Mucosa of rectum (tissue), 2 donors: Measurements from ENCODE around the gene SLC7A8.

ENCODE experiments used
- H3K27ac ChIP-seq, 2 donors: one replicate each; pipeline ENCODE4 v1.7.0; 2013; ENCODE audit warnings: inconsistent platforms in 2 of 2, low read depth in 2 of 2, low read length in 2 of 2
- H3K27me3 ChIP-seq, 2 donors: one replicate each; pipeline ENCODE4 v1.7.0; 2013; ENCODE audit warnings: low read length in 2 of 2; ENCODE audit not compliant: control insufficient read depth in 2 of 2, insufficient read depth in 2 of 2
- H3K36me3 ChIP-seq, 2 donors: one replicate each; pipeline ENCODE4 v1.7.0; 2013; ENCODE audit warnings: low read length in 2 of 2; ENCODE audit not compliant: control insufficient read depth in 2 of 2, insufficient read depth in 2 of 2
- H3K4me1 ChIP-seq, 2 donors: one replicate each; pipeline ENCODE4 v1.7.0; 2013; ENCODE audit warnings: low read length in 2 of 2, mild to moderate bottlenecking in 1 of 2; ENCODE audit not compliant: control insufficient read depth in 2 of 2, insufficient read depth in 2 of 2
- H3K4me3 ChIP-seq, 2 donors: one replicate each; pipeline ENCODE4 v1.7.0; 2013; ENCODE audit warnings: low read length in 2 of 2
- H3K9ac ChIP-seq, 2 donors: one replicate each; pipeline ENCODE4 v1.7.0; 2013; ENCODE audit warnings: low read length in 2 of 2, low read depth in 1 of 2, mild to moderate bottlenecking in 1 of 2
- H3K9me3 ChIP-seq, 2 donors: one replicate each; pipeline ENCODE4 v1.7.0; 2013; ENCODE audit warnings: low read length in 2 of 2; ENCODE audit not compliant: control insufficient read depth in 2 of 2
- donor health status: healthy.
- donor health status: Normal muscosa, but diverticular disease.

Gene SLC7A8

DNA sequence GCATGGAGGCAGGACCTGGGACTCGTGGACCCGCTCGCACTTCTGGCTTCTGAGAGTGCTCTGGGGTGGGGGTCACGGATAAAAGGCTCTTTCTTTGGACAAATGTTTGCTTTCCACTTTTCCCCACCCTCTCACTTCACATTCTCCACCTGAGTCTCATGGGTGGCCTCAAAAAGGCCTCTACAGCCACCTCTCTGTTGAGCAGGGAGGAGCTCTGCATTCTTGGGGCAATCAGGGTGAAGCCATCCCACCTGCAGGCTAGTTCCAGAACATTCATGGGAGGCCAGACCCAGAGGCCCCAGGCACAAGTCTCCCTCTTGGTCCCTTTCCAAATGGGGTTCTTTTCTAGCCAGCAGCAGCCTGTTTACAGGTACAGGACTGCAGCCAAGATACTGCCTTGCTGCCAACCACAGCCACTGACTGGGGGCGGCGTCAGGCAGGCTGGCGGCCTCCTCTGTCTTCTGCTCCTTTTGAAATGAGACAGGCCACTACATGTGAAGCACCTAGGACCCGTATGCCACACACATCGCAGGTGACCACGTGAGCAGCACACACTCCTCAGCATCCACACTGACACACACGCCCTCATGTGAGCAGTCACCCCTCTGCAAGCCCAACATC lies 46.2 kb downstream of the SLC7A8 start:
- Histone ChIP-seq H3K9me3 (no peaks in the 10 kb centered on the region), H3K27ac (no peak overlapping the region), H3K4me1 (no peaks in the 10 kb centered on the region), H3K27me3 (no peaks in the 10 kb centered on the region), H3K9ac (no peak overlapping the region), H3K4me3 (no peak overlapping the region), H3K36me3 (peaks cover 0 to 14% of the 10 kb centered on the region in 2 donors)

DNA sequence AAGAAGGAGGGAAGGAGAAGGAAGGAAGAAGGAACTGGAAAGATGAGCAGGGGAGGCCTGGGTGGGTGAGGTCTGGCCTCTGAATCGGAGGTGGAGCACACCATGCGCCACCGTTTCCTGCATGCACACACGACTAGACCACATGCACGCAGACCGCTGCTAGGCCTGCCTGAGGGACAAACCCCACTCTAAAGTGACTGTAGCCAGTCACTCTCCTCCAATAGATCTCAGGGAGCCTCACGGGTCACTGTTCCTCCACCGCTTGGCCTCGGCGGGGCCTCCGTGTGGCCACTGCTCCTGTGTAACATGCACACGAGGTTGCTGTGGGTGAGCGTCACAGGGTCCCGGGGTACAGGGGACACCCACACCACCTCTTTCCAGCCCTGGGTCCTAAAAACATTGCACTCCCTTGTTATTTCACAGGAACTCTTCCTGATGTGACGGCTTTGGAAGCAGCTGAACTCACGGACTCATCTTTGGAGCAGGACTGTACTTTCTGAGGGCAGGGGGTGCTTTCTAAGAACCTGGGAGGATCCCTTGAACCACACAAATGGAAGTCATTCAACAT lies 46.8 kb downstream of the SLC7A8 start:
- peaks cover 0 to 14% of the 10 kb centered on the region in 2 donors for H3K36me3 ChIP-seq

GRCh38 chr14:23132970-23133369 lies 50.5 kb downstream of the SLC7A8 start:
- Histone ChIP-seq H3K4me1 (no peaks in the 10 kb centered on the region), H3K9ac (no peak overlapping the region), H3K27me3 (no peaks in the 10 kb centered on the region), H3K4me3 (no peak overlapping the region), H3K27ac (no peak overlapping the region), H3K36me3 (peaks cover 2 to 16% of the 10 kb centered on the region in 2 donors), H3K9me3 (no peaks in the 10 kb centered on the region)

More for the DNA sequence above, 46.8 kb downstream of the SLC7A8 start:
- Histone ChIP-seq H3K9me3 (no peaks in the 10 kb centered on the region), H3K27ac (no peak overlapping the region), H3K4me3 (no peak overlapping the region), H3K27me3 (no peaks in the 10 kb centered on the region), H3K4me1 (no peaks in the 10 kb centered on the region), H3K9ac (no peak overlapping the region)

GRCh38 chr14:23131482-23131881 lies 52.0 kb downstream of the SLC7A8 start:
- Histone ChIP-seq H3K9ac (no peak overlapping the region), H3K36me3 (peaks cover 2 to 15% of the 10 kb centered on the region in 2 donors), H3K4me3 (no peak overlapping the region), H3K9me3 (no peaks in the 10 kb centered on the region), H3K4me1 (no peaks in the 10 kb centered on the region), H3K27me3 (no peaks in the 10 kb centered on the region), H3K27ac (no peak overlapping the region)

- Histone ChIP-seq H3K36me3 (peaks cover 2 to 9% of the 10 kb centered on the region in 2 donors), H3K4me1 (no peaks in the 10 kb centered on the region), H3K27me3 (no peaks in the 10 kb centered on the region), H3K27ac (no peak overlapping the region), H3K9me3 (no peaks in the 10 kb centered on the region), H3K9ac (no peak overlapping the region), H3K4me3 (no peak overlapping the region)
Measured at GRCh38 chr14:23130871-23131270, 52.6 kb downstream of the SLC7A8 start.

DNA sequence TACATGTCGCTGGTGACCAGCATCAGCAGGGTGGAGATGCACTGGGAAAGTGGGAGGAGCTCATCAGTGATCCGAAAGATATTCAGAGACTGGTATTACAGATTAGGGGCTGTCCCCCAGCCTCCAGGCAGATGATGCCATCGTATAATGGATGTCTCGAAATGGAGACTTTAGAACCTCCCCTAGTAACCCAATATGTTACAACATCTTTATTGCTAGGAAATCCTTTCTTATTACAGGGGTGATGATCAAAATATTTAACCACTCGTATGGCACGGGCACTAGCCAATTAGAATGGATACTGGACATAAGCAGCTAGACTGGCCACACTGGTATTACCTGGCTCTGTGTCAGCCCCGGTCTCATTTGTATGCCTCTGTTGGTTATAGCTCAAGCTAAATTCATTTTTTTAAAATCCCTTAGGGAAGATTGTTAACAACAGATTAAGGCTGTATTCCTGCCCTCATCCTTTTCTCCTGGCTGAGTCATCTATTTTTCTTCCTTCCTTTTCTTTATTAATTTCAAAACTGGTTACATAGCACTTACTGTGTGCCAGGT lies 53.6 kb downstream of the SLC7A8 start:
- H3K9me3 ChIP-seq: no peaks in the 10 kb centered on the region
- no peaks in the 10 kb centered on the region for H3K4me1 ChIP-seq
- H3K4me3 ChIP-seq: no peak overlapping the region
- H3K27ac ChIP-seq: no peak overlapping the region
- H3K9ac ChIP-seq: no peak overlapping the region
- peaks cover 2 to 8% of the 10 kb centered on the region in 2 donors for H3K36me3 ChIP-seq
- H3K27me3 ChIP-seq: no peaks in the 10 kb centered on the region

DNA sequence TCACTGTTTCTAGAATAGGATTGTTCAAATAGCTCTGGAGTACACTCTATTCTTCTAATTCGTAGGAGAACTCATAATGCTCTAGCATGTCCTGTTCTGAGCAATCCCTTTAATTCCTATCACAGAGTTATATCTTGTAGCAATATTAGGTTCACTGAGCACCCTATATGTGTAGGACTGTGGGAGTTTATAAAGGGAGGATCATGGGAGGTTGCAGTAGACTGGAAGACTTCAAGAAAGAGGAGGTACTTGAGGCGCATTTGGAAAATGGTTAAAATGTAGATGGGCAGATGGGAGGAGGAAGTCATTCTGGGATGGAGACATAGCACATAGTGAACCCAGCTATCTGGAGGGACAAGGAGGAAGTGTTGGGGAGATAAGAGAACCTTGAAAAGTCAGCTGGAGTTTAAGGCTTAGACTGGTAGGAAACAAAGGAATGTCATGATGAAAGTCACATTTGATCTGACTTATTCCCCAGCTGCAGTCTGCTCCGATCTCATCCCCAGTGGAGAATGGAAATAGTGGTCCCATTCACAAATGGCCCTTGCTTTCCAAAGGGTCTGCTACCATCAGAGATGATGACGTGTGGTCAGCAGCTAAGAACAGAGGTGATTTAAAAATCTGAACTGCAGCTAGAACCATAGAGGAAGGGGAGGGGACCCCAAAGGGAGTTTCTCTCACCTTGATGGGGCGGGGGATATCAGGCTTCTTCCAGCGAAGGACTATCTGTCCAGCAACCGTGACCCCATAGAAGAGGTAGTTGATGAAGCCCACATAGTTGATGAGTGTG lies 54.3 kb downstream of the SLC7A8 start:
- Histone ChIP-seq H3K9ac (no peak overlapping the region), H3K4me3 (no peak overlapping the region), H3K9me3 (no peaks in the 10 kb centered on the region), H3K4me1 (no peaks in the 10 kb centered on the region), H3K27ac (no peak overlapping the region), H3K36me3 (peaks cover 2 to 8% of the 10 kb centered on the region in 2 donors), H3K27me3 (no peaks in the 10 kb centered on the region)

DNA sequence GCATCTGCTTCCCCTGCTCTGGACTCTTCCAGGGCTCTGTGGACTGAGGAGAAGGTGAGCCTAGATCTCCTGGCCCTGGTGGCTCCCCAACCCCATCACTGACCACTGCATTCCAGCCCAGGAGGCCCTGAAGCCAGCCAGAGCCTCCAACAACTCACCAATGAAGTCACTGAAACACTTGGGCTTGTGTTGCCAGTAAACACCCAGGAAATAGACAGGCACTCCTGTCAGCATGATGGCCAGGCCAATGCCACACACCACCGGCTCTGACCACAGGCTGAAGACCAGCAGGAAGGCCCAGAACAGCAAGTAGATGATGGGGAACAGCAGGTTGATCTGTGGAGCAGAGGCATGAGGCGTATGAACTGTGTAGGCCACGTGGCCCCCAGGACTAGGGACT lies 55.6 kb downstream of the SLC7A8 start:
- Histone ChIP-seq H3K9me3 (no peaks in the 10 kb centered on the region), H3K27ac (no peak overlapping the region), H3K4me3 (no peak overlapping the region), H3K4me1 (no peaks in the 10 kb centered on the region), H3K27me3 (no peaks in the 10 kb centered on the region), H3K36me3 (peaks cover 2 to 8% of the 10 kb centered on the region in 2 donors), H3K9ac (no peak overlapping the region)

GRCh38 chr14:23126548-23127278 lies 56.7 kb downstream of the SLC7A8 start:
- Histone ChIP-seq H3K4me3 (no peak overlapping the region), H3K4me1 (peaks cover 0 to 4% of the 10 kb centered on the region in 2 donors), H3K27me3 (no peaks in the 10 kb centered on the region), H3K9ac (no peak overlapping the region), H3K36me3 (peaks cover 2 to 8% of the 10 kb centered on the region in 2 donors), H3K9me3 (no peaks in the 10 kb centered on the region), H3K27ac (no peak overlapping the region)
